Spinal cord (tissue), 10 donors: ENCODE measurements around the gene NATD1. TPM values are rescaled to one million over a fixed set of nuclear protein-coding genes. Genes with fewer than 3 reads are reported as not detected.
A peak's percentile ranks its signal among the peaks of the same experiment; 100 is the strongest.

ENCODE experiments used
- DNase-seq, 6 donors: peaks; one replicate each; pipeline versions ENCODE4 v3.0.0 to v3.0.0-alpha.2; 2013 to 2015; ENCODE audit warnings: low spot score in 6 of 6, low read depth in 4 of 6
- H3K27ac ChIP-seq: one replicate; pipeline ENCODE4 v1.5.1; 2013; ENCODE audit warnings: low read depth, low read length, control low read depth
- H3K27me3 ChIP-seq: one replicate; pipeline ENCODE4 v1.6.1; 2013; ENCODE audit warnings: low read length; ENCODE audit not compliant: control insufficient read depth, insufficient read depth
- H3K36me3 ChIP-seq: one replicate; pipeline ENCODE4 v1.6.1; 2013; ENCODE audit warnings: low read length; ENCODE audit not compliant: control insufficient read depth, insufficient read depth
- H3K4me1 ChIP-seq: one replicate; pipeline ENCODE4 v1.6.1; 2013; ENCODE audit warnings: low read length; ENCODE audit not compliant: control insufficient read depth, insufficient read depth
- H3K4me3 ChIP-seq: one replicate; pipeline ENCODE4 v1.5.1; 2013; ENCODE audit warnings: low read depth, low read length, control low read depth
- H3K9me3 ChIP-seq: one replicate; pipeline ENCODE4 v1.6.1; 2013; ENCODE audit warnings: low read length; ENCODE audit not compliant: control insufficient read depth, insufficient read depth
- WGBS: methylation state at CpG from one replicate; pipeline ENCODE4 v1.1.5; 2013; ENCODE audit warnings: missing lambda C conversion rate; ENCODE audit not compliant: insufficient coverage; 5-methylcytosine and 5-hydroxymethylcytosine counted together
- polyA plus RNA-seq, 2 donors: library from polyadenylated mRNA; unstranded; fragments of 120-200 nt; gene quantifications; one replicate each; pipeline ENCODE4 v1.2.1, GENCODE V29; 2013; ENCODE audit not compliant: insufficient read length in 2 of 2
- total RNA-seq, 2 donors: library from RNA; depleted of rRNA in 1 of 2; stranded (reverse); fragments of 120-200 nt in 1 of 2; fragments of >200 nt in 1 of 2; gene quantifications; one replicate each; pipeline versions ENCODE4 v1.2.3 to v1.2.4, GENCODE V29; 2013 to 2014
- donor health status: healthy.

The NATD1 gene
- total and polyA plus RNA-seq, 4 donors, result 2.4 to 10.3 (median 8.0) TPM

DNA sequence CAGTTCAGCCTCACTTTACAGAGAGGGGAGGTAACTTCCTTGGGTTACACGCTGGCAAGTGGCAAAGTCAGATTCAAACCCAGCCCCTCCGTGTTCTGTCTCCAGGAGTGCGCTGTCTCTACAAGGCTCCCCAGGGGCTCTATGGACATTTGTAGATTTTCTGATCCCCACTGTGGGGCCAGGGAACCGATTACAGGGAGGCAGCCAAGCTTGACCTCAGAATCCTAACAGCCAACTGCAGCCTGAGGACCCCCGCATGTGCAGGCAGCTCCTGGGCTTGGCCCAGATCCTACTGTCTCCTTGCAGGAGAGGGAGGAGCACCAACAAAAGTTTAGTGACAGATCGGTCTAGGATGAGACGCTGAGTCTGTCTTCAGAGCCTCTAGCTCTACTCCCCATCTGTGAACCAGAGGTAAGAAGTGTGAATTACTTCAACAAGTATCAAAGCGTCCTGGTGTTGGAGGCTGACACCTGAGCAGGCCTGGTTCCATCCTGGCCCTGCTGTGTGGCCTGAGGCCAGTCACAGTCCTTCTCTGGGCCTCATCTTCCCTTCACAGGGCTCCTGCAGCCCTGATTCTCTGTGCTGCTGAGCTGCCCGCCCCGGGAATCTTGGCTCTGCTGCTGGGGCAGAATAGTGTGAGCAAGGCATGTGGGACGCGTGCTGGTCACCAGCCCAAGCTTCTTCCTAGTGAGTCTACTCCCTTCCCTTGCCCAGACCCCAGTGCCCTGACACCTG lies 9.2 kb upstream of the NATD1 start:
- Histone ChIP-seq H3K4me1 (no peaks in the 10 kb centered on the region), H3K4me3 (no peak overlapping the region), H3K27ac (no peak overlapping the region), H3K9me3 (no peaks in the 10 kb centered on the region), H3K36me3 (no peaks in the 10 kb centered on the region), H3K27me3 (no peaks in the 10 kb centered on the region)
- 76% methylated on average over 10 of the region's 12 CpGs for WGBS
- no peak for DNase-seq

DNA sequence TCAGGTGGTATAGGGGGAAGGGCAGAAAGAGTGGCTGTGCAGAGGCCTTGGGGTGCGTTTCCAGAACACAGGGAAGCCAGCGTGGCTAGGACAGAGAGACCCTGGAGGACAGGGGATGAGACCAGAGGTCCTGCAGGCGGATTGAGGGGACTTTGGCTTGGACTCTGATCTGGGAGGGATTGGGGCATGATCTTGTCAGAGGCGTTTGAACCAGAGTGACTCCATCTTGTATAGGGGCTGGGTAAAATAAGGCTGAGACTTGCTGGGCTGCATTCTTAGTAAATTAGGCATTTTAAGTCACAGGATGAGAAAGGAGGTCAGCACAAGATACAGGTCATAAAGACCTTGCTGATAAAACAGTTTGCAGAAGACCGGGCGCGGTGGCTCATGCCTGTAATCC lies 5.4 kb upstream of the NATD1 start:
- Histone ChIP-seq H3K27ac (no peak overlapping the region), H3K27me3 (no peaks in the 10 kb centered on the region), H3K4me3 (no peak overlapping the region), H3K9me3 (no peaks in the 10 kb centered on the region), H3K4me1 (peaks cover 5% of the 10 kb centered on the region), H3K36me3 (no peaks in the 10 kb centered on the region)
- DNase-seq, result no peak
- 92% methylated on average over 7 of the region's 7 CpGs for WGBS

DNA sequence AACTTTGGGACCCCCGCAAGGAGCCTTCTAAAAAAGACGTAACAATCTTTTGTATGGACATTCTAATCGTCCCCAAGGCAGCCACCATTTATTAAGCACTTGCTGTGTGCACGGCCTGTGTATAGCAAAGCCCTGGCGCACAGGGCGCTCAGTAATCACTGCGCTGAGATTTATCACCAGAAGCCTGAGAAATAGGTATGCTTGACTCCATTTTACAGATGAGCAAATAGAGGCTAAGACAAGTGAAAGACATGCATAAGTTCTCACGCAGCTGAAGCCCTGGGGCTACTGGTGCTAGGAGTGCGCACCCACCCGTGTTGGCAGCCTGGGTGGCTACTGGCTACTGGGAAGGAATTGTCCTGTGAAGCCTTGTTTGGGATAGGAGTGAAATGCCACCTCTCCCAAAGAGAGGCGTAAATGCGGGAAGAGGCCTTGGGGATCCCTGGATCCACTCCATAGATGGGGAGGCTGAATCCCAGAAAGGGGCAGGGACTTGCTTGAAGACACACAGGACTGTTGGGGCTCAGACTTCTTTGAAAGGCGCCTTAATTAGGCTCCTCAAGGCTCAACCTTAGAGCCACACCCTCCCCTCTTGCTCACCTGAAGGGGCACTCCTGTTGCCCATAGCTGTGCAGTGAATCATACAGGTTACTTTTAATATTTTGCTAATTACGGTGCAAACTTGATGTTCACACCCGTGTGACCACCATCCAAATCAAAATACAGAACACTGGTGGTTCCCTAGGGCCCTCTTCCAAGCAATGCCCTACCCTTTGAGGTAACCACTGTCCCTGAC lies 634 bp upstream of the NATD1 start:
- peaks cover 26% of the 10 kb centered on the region for H3K4me1 ChIP-seq
- no peak for DNase-seq
- WGBS, result 38% methylated on average over 13 of the region's 15 CpGs
- peak overlapping the region; percentile 26 for H3K4me3 ChIP-seq
- no peaks in the 10 kb centered on the region for H3K9me3 ChIP-seq
- H3K36me3 ChIP-seq, result peaks cover 6% of the 10 kb centered on the region
- H3K27me3 ChIP-seq, result no peaks in the 10 kb centered on the region
- H3K27ac ChIP-seq, result no peak overlapping the region

DNA sequence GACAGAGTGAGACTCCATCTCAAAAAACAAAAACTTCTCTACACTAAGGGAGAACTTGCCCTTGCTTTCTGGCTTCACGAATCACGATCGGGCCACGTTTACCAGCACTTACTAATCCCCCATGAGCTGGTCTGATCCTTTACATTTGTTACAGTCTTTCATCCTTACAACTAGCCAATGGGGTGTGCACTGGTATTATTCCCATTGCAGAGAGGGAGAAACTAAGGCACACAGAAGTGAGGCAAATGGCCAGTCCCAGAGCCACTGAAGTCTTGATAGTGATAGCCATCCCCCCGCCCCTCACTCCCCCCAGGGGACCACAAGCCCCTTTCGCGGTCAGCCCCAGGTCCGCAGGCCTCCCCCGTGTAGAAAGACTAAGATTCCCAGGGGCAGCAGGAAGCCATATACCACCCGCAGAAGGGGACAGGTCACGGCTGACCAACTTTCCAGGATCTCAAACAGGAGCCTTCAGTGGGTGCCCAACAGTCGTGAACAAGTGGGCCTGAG lies 868 bp downstream of the NATD1 start:
- Histone ChIP-seq H3K27me3 (no peaks in the 10 kb centered on the region), H3K4me3 (peak overlapping the region; percentile 50), H3K36me3 (peaks cover 15% of the 10 kb centered on the region), H3K4me1 (peaks cover 26% of the 10 kb centered on the region), H3K9me3 (no peaks in the 10 kb centered on the region), H3K27ac (no peak overlapping the region)
- 5% methylated on average over 8 of the region's 12 CpGs for WGBS
- no peak for DNase-seq

DNA sequence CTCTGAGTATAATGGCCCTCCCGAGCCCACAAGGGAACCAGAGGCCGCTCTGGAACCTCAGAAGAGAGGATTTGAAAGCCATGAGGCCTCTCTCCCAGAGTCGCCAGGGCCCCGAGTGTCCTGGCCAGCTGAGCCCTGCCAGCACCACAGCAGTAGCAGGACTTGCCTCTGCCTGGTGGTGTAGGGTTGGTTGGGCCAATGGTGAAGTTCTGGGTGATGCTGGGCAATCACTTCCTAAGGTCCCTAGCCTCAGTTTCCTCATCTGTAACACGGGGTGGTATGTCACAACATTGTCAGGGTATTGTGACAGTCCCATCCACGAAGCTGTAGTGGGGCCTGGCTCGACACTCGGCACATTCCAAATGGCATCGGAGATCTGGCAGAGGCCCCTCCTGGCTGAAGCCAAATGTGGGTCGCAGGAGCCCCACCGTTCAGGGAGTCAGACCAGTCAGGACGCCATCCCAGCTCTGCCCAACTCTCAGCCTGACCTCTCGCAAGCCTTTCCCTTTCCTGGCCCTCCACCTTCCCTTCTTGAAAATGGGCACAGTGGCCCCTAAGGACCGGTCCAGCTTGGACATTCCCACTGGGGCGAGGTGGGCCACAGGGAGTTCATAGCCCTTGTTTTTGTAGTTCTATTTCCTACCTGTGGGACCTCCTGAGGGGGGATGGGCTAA lies 1.7 kb downstream of the NATD1 start:
- Histone ChIP-seq H3K27me3 (no peaks in the 10 kb centered on the region), H3K4me3 (no peak overlapping the region), H3K9me3 (no peaks in the 10 kb centered on the region), H3K36me3 (peaks cover 18% of the 10 kb centered on the region), H3K27ac (no peak overlapping the region), H3K4me1 (peaks cover 26% of the 10 kb centered on the region)
- 86% methylated on average over 11 of the region's 15 CpGs for WGBS
- no peak for DNase-seq

DNA sequence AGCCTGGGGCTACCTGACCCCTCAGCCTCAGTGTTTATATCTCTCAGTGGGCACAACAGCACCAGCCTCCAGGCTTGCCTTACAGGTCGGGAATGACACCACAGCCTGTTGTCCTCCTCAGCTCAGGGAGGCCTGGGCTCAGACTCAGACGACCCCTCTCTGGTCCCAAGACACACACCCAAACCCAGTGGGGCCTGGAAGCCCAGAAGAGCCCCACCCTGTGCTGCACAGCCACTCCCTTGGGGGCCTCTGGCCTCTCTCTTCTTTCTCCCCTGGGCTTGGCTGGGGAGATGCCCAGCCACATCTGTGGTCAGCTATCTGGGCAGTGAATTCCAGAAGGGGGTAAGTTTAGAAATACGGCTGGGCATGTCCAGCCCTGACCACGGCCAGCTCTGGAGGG lies 2.4 kb downstream of the NATD1 start:
- peaks cover 18% of the 10 kb centered on the region for H3K36me3 ChIP-seq
- 75% methylated on average over 3 of the region's 4 CpGs for WGBS
- H3K9me3 ChIP-seq, result no peaks in the 10 kb centered on the region
- H3K27me3 ChIP-seq, result no peaks in the 10 kb centered on the region
- no peak overlapping the region for H3K4me3 ChIP-seq
- no peak for DNase-seq
- peaks cover 26% of the 10 kb centered on the region for H3K4me1 ChIP-seq
- H3K27ac ChIP-seq, result no peak overlapping the region

DNA sequence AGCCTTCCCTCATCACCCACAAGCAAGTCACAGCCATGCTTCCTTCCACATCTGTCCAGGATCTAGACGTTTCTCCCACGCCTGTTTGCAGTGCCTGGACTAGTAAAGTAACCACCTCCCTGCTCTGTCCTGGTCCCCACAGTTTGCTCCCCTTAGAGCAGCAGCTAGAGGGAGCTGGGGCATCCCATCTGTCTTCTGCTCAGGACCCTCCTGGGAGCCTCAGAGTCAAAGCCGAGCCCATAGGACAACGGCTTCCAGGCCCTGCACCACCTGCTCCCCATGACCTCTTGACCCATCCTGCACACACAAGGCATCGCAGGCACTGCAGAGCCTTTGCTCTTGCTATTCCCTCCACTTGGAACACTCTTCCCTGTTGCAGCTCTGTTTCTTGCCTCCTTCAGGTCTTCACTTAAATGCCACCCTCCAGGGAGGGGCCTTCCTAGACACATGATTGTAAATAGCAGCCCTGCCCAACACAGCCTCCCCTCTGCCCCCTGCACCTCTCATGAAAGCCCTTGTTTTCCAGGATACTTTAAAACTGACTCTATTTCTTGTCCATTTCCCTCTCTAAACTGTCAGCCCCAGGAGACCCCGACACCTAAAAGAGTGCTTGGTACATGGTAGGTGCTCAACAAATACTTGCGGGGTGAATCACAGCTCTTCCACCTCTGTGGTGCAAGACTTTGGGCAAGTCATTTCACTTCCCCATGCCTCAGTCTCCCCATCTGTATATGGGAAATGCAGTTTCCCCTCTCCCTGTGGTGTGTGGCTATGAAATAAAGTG lies 3.1 kb downstream of the NATD1 start:
- no peak for DNase-seq
- H3K27ac ChIP-seq, result no peak overlapping the region
- H3K4me3 ChIP-seq, result no peak overlapping the region
- WGBS, result 47% methylated on average over 6 of the region's 7 CpGs
- H3K4me1 ChIP-seq, result peaks cover 26% of the 10 kb centered on the region
- H3K9me3 ChIP-seq, result no peaks in the 10 kb centered on the region
- H3K27me3 ChIP-seq, result no peaks in the 10 kb centered on the region
- H3K36me3 ChIP-seq, result peaks cover 18% of the 10 kb centered on the region

DNA sequence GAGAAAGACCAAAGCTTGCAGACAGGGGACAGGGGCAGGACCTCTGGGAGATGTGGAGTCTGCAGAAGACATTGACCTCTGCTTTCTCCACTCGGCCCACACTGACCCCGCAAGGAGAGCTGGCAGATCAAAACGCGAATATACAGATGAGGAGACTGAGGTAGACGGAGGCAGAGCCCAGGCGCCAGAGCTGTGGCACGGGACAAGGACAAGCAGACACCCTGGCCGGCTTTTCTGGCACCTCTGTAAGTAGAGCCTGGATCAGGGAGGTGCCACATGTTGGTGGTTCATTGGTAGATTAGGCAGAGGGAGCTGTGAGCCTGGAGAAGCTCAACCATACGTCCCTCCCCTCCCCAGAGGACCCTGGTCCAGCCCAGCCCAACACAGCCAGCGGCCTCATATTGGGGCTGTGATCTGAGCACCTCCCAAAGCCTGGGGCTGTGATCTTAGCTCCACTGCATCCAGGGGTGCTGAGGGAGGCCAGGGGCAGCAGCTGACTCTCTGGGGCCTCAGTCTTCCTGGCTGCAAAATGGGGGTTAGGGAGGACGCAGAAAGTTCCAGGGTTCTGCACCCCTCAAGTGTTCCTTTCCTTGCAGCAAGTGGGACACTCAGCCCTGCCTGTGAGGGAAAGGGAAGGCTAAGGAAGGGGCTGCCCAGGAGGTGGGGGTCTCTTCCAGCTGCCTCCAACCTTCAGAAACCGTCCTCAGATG lies 4.0 kb downstream of the NATD1 start:
- Histone ChIP-seq H3K27me3 (no peaks in the 10 kb centered on the region), H3K36me3 (peaks cover 18% of the 10 kb centered on the region), H3K9me3 (no peaks in the 10 kb centered on the region), H3K4me3 (no peak overlapping the region), H3K27ac (no peak overlapping the region), H3K4me1 (peaks cover 26% of the 10 kb centered on the region)
- 85% methylated on average over 8 of the region's 12 CpGs for WGBS
- DNase-seq, result no peak
